Spleen (tissue), 11 donors: ENCODE measurements around the gene CNEP1R1. TPM values are rescaled to one million over a fixed set of nuclear protein-coding genes. Genes with fewer than 3 reads are reported as not detected.
A peak's percentile ranks its signal among the peaks of the same experiment; 100 is the strongest.

Experiments
- DNase-seq: peaks from one replicate; pipeline ENCODE4 v3.0.0-alpha.2; 2020
- H3K27ac ChIP-seq, 8 donors: fragments of 200-600 bp; sonication (generic) in 7 of 8; 1 replicate in 4 of 8; 2 replicates in 4 of 8; pipeline versions ENCODE4 v1.5.0 to v1.8.0; 2016 to 2021; ENCODE audit warnings: inconsistent platforms in 4 of 8, mild to moderate bottlenecking in 4 of 8, moderate library complexity in 1 of 8
- H3K27me3 ChIP-seq, 7 donors: fragments of 200-600 bp; sonication (generic) in 6 of 7; replicated peaks in 1 of 7; 1 replicate in 4 of 7; 2 replicates in 3 of 7; pipeline versions ENCODE4 v1.5.0 to v1.8.0; 2016 to 2021; ENCODE audit warnings: inconsistent platforms in 3 of 7, mild to moderate bottlenecking in 1 of 7
- H3K36me3 ChIP-seq, 6 donors: fragments of 200-600 bp; sonication (generic) in 5 of 6; 1 replicate in 4 of 6; 2 replicates in 2 of 6; pipeline versions ENCODE4 v1.5.0 to v1.8.0; 2016 to 2021; ENCODE audit warnings: inconsistent platforms in 2 of 6
- H3K4me1 ChIP-seq, 6 donors: fragments of 200-600 bp; sonication (generic) in 5 of 6; 1 replicate in 3 of 6; 2 replicates in 3 of 6; pipeline versions ENCODE4 v1.5.0 to v1.8.0; 2016 to 2021; ENCODE audit warnings: inconsistent platforms in 3 of 6
- H3K4me3 ChIP-seq, 8 donors: fragments of 200-600 bp; sonication (generic) in 7 of 8; 1 replicate in 4 of 8; 2 replicates in 4 of 8; pipeline versions ENCODE4 v1.5.0 to v1.8.0; 2016 to 2021; ENCODE audit warnings: inconsistent platforms in 4 of 8, mild to moderate bottlenecking in 4 of 8, moderate library complexity in 2 of 8
- H3K9me3 ChIP-seq, 8 donors: fragments of 200-600 bp; sonication (generic) in 7 of 8; 1 replicate in 4 of 8; 2 replicates in 4 of 8; pipeline versions ENCODE4 v1.5.0 to v1.8.0; 2016 to 2021; ENCODE audit warnings: inconsistent platforms in 4 of 8
- POLR2A ChIP-seq, 3 donors: fragments of 450-650 bp; IDR thresholded peaks; one replicate each; pipeline ENCODE4 v1.5.1; 2017; ENCODE audit warnings: antibody characterized with exemption in 3 of 3, mild to moderate bottlenecking in 1 of 3
- POLR2AphosphoS5 ChIP-seq, 3 donors: sonication (generic); formaldehyde crosslinking; IDR thresholded peaks; one replicate each; pipeline ENCODE4 v1.5.1; 2017; ENCODE audit warnings: antibody characterized with exemption in 3 of 3
- WGBS, 5 donors: extraction: QIAGEN DNeasy Blood & Tissue Kit in 3 of 5; methylation state at CpG; one replicate each; pipeline versions ENCODE4 v1.1.5 to v1.1.7; 2013 to 2018; 5-methylcytosine and 5-hydroxymethylcytosine counted together
- intact Hi-C: fragments of 100-400 bp; cut with DNase I; formaldehyde crosslinking; loops from one replicate; pipeline ENCODE4 v1.15.0; 2023; ENCODE audit warnings: low total_unique reads
- polyA plus RNA-seq, 3 donors: library from polyadenylated mRNA; stranded (reverse); fragments of 200-250 nt; gene quantifications; one replicate each; pipeline ENCODE4 v1.2.1, GENCODE V29; 2013
- total RNA-seq, 7 donors: library from RNA; depleted of rRNA in 3 of 7; stranded (reverse); fragments of >200 nt in 3 of 7; fragmentation: NEBNext Ultra II Directional in 4 of 7; extraction: Animal tissue kit (Norgen Biotek cat#: 25700) in 4 of 7; gene quantifications; one replicate each; pipeline versions ENCODE4 v1.1.0 to v1.2.1, GENCODE V29; 2016 to 2021
- TF ChIP-seq, protein P1 (sequence below), 11 experiments: fragments of 200-600 bp in 7 of 11; fragments of 450-650 bp in 4 of 11; sonication (generic) in 4 of 11; IDR thresholded peaks in 8 of 11; conservative IDR thresholded peaks in 3 of 11; 1 replicate in 7 of 11; 2 replicates in 4 of 11; pipeline versions ENCODE4 v1.4.0 to v1.8.0; 2016 to 2021; ENCODE audit warnings: antibody characterized with exemption in 11 of 11, inconsistent platforms in 4 of 11, mild to moderate bottlenecking in 1 of 11
- donor health status: healthy with polysubstance abuse.
- donor health status: DM: no; HTN: no; CAD: no; lungs with moderate emphysema.
- donor health status: DM: no; HTN: no; CAD: no.
- donor health status: Bipolar disorder and iron deficiency.
- donor health status: healthy.
- donor health status: DM: no; HTN: no; CAD: no.
- donor health status: DM: yes; HTN: yes; CAD: no.

Gene CNEP1R1
- total and polyA plus RNA-seq, 10 donors: 9.6 to 45.4 (median 30.3) TPM

GRCh38 chr16:50059669-50060068 is 34.6 kb downstream of the CNEP1R1 start:
- TF ChIP-seq, protein P1, sequence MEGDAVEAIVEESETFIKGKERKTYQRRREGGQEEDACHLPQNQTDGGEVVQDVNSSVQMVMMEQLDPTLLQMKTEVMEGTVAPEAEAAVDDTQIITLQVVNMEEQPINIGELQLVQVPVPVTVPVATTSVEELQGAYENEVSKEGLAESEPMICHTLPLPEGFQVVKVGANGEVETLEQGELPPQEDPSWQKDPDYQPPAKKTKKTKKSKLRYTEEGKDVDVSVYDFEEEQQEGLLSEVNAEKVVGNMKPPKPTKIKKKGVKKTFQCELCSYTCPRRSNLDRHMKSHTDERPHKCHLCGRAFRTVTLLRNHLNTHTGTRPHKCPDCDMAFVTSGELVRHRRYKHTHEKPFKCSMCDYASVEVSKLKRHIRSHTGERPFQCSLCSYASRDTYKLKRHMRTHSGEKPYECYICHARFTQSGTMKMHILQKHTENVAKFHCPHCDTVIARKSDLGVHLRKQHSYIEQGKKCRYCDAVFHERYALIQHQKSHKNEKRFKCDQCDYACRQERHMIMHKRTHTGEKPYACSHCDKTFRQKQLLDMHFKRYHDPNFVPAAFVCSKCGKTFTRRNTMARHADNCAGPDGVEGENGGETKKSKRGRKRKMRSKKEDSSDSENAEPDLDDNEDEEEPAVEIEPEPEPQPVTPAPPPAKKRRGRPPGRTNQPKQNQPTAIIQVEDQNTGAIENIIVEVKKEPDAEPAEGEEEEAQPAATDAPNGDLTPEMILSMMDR (IDR thresholded peaks at IDR 0.05 in 8 of 11, conservative IDR thresholded peaks at IDR 0.05 in 3 of 11): no peak
- no peak for TF ChIP-seq POLR2A (IDR thresholded peaks at IDR 0.05)
- TF ChIP-seq POLR2AphosphoS5 (IDR thresholded peaks at IDR 0.05): no peak
- H3K36me3 ChIP-seq: no peaks in the 10 kb centered on the region
- intact Hi-C loops: no loop called here
- no peak overlapping the region for H3K4me3 ChIP-seq
- H3K27me3 ChIP-seq: no peaks in the 10 kb centered on the region
- H3K9me3 ChIP-seq: peaks cover 0 to 21% (median 19%) of the 10 kb centered on the region in 8 donors
- no peak for DNase-seq
- H3K4me1 ChIP-seq: no peaks in the 10 kb centered on the region
- WGBS, 5 donors: 59 to 92% (median 73%) methylated on average over 3 of the region's 3 CpGs
- no peak overlapping the region for H3K27ac ChIP-seq

GRCh38 chr16:50061326-50061725 is 36.3 kb downstream of the CNEP1R1 start:
- Histone ChIP-seq H3K27me3 (no peaks in the 10 kb centered on the region), H3K4me1 (peaks cover 0 to 6% (median 0%) of the 10 kb centered on the region in 6 donors), H3K27ac (no peak overlapping the region), H3K4me3 (no peak overlapping the region), H3K9me3 (peaks cover 0 to 9% (median 8%) of the 10 kb centered on the region in 8 donors), H3K36me3 (no peaks in the 10 kb centered on the region)
- no peak for DNase-seq
- TF ChIP-seq, protein P1 (IDR thresholded peaks at IDR 0.05 in 8 of 11, conservative IDR thresholded peaks at IDR 0.05 in 3 of 11): no peak
- TF ChIP-seq POLR2A (IDR thresholded peaks at IDR 0.05) (no peak), POLR2AphosphoS5 (IDR thresholded peaks at IDR 0.05) (no peak)
- 3 to 88% (median 50%) methylated on average over 1 of the region's 1 CpG for WGBS, 5 donors
- intact Hi-C loops: no loop called here

GRCh38 chr16:50065241-50065623 is 40.2 kb downstream of the CNEP1R1 start:
- intact Hi-C loops: no loop called here
- DNase-seq: no peak
- Histone ChIP-seq H3K9me3 (no peaks in the 10 kb centered on the region), H3K4me1 (peaks cover 14 to 41% (median 29%) of the 10 kb centered on the region in 6 donors), H3K36me3 (peaks cover 0 to 16% (median 3%) of the 10 kb centered on the region in 6 donors), H3K27me3 (no peaks in the 10 kb centered on the region), H3K27ac (peak overlapping the region in 7 of 8 donors; percentile 90 to 98 (median 97)), H3K4me3 (peak overlapping the region in 6 of 8 donors; percentile 84 to 100 (median 98))
- WGBS, 5 donors: 71 to 88% (median 84%) methylated on average over 8 of the region's 8 CpGs
- no peak for TF ChIP-seq POLR2AphosphoS5 (IDR thresholded peaks at IDR 0.05)
- TF ChIP-seq, protein P1 (IDR thresholded peaks at IDR 0.05 in 8 of 11, conservative IDR thresholded peaks at IDR 0.05 in 3 of 11): no peak
- TF ChIP-seq POLR2A (IDR thresholded peaks at IDR 0.05): no peak

- DNase-seq: peak; percentile 98
- WGBS, 5 donors: 3 to 13% (median 3%) methylated on average over 22 to 91 of the region's 91 CpGs
- H3K4me3 ChIP-seq: peak within 1 kb of the TSS; percentile 76 to 100 (median 96)
- H3K9me3 ChIP-seq: no peaks in the 10 kb centered on the region
- no peaks in the 10 kb centered on the region for H3K27me3 ChIP-seq
- H3K36me3 ChIP-seq: peaks cover 0 to 23% (median 7%) of the 10 kb centered on the region in 6 donors
- peak within 1 kb of the TSS; percentile 90 to 98 (median 95) for H3K27ac ChIP-seq
- intact Hi-C loops: no loop called here
- TF ChIP-seq POLR2AphosphoS5 (IDR thresholded peaks at IDR 0.05) (peak; percentile 89 to 93 (median 92)), POLR2A (IDR thresholded peaks at IDR 0.05) (peak in 2 of 3 donors; percentile 12 to 38)
- TF ChIP-seq, protein P1 (IDR thresholded peaks at IDR 0.05 in 8 of 11, conservative IDR thresholded peaks at IDR 0.05 in 3 of 11): peak in 1 of 11 experiments; percentile 12
- H3K4me1 ChIP-seq: peaks cover 14 to 41% (median 29%) of the 10 kb centered on the region in 6 donors
Observed at GRCh38 chr16:50065624-50066481, 40.8 kb downstream of the CNEP1R1 start, which contains the start of gene HEATR3. Gene HEATR3, plus strand, starts transcription at chr16:50065970. Its CDS starts 162 bp downstream, at chr16:50066132.
